ENCODE data around the gene CDH13. TPM values are rescaled to one million over a fixed set of nuclear protein-coding genes. Genes with fewer than 3 reads are reported as not detected.

CDH13 gene
- total RNA-seq, 1 experiment from 2014 or later: 66.0 TPM

- no peak for DNase-seq (ENCODE audit: low read depth)
Observed at GRCh38 chr16:82684256-82684655, 57.5 kb downstream of the CDH13 start.

GRCh38 chr16:82685526-82685925 lies 58.8 kb downstream of the CDH13 start:
- no peak for DNase-seq (ENCODE audit: low read depth)

- DNase-seq (ENCODE audit: low read depth): peak; percentile 93
Observed at GRCh38 chr16:82694239-82694874, 67.6 kb downstream of the CDH13 start.

- DNase-seq (ENCODE audit: low read depth): no peak
Observed at GRCh38 chr16:82695806-82696205, 69.0 kb downstream of the CDH13 start.

- no peak for DNase-seq (ENCODE audit: low read depth)
Observed at GRCh38 chr16:82699260-82699659, 72.5 kb downstream of the CDH13 start.

- DNase-seq (ENCODE audit: low read depth): peak; percentile 78
Observed at GRCh38 chr16:82699711-82700495, 73.1 kb downstream of the CDH13 start.

GRCh38 chr16:82700541-82701235 lies 73.9 kb downstream of the CDH13 start:
- peak; percentile 83 for DNase-seq (ENCODE audit: low read depth)

- peak; percentile 77 for DNase-seq (ENCODE audit: low read depth)
Observed at GRCh38 chr16:82701442-82701955, 74.7 kb downstream of the CDH13 start.

GRCh38 chr16:82703161-82703560 lies 76.4 kb downstream of the CDH13 start:
- no peak for DNase-seq (ENCODE audit: low read depth)

- DNase-seq (ENCODE audit: low read depth): no peak
Observed at GRCh38 chr16:82703871-82704768, 77.4 kb downstream of the CDH13 start.

- DNase-seq (ENCODE audit: low read depth): no peak
Observed at GRCh38 chr16:82709987-82710386, 83.2 kb downstream of the CDH13 start.

GRCh38 chr16:82713778-82714177 lies 87.0 kb downstream of the CDH13 start:
- DNase-seq (ENCODE audit: low read depth): no peak

- DNase-seq (ENCODE audit: low read depth): no peak
Observed at GRCh38 chr16:82715160-82715559, 88.4 kb downstream of the CDH13 start.

- no peak for DNase-seq (ENCODE audit: low read depth)
Observed at GRCh38 chr16:82715833-82716232, 89.1 kb downstream of the CDH13 start.

GRCh38 chr16:82716361-82716855 lies 89.6 kb downstream of the CDH13 start:
- no peak for DNase-seq (ENCODE audit: low read depth)

GRCh38 chr16:82720414-82720813 lies 93.6 kb downstream of the CDH13 start:
- DNase-seq (ENCODE audit: low read depth): no peak

- DNase-seq (ENCODE audit: low read depth): no peak
Observed at GRCh38 chr16:82726306-82726705, 99.5 kb downstream of the CDH13 start.

- no peak for DNase-seq (ENCODE audit: low read depth)
Observed at GRCh38 chr16:82728901-82729300, 102.1 kb downstream of the CDH13 start.

- DNase-seq (ENCODE audit: low read depth): no peak
Observed at GRCh38 chr16:82730901-82731300, 104.1 kb downstream of the CDH13 start.

- DNase-seq (ENCODE audit: low read depth): no peak
Observed at GRCh38 chr16:82732461-82732860, 105.7 kb downstream of the CDH13 start.

GRCh38 chr16:82735186-82735585 lies 108.4 kb downstream of the CDH13 start:
- no peak for DNase-seq (ENCODE audit: low read depth)

Data from HT1080 (cell line).